ENCODE results near the gene PXDC1. TPM values are rescaled to one million over a fixed set of nuclear protein-coding genes. Genes with fewer than 3 reads are reported as not detected.

Gene PXDC1
- total and polyA plus RNA-seq, 2 donors (not counting 3 experiments of a cell fraction or from before 2014, with no cell fraction given) = 60.9 to 121 TPM

DNA sequence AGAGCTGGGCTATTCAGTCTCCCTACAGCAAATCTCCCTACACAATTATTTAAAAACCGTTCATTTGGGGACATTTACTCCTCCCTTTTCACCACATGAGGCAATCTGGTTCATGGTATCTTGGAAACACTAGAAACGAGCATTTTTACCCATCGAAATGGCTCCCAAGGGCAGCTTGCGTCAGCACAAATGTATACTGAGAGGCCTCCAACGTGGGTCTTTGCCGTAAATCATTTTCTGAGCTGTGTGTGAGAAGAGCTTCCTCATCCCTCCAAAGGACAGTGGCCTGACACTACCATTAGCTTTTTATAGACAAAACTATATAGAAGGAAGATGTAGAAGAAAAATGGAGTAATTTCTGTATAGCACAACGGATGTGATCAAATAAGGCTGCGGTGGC is 30.0 kb upstream of the PXDC1 start:
- H3K27me3 ChIP-seq (ENCODE audit: control insufficient read depth in 2 of 2, insufficient read depth in 2 of 2, low read length in 2 of 2) = no peaks in the 10 kb centered on the region
- H3K36me3 ChIP-seq (ENCODE audit: control insufficient read depth in 2 of 2, extremely low read depth in 1 of 2, insufficient read depth in 2 of 2, low read length in 2 of 2) = no peaks in the 10 kb centered on the region
- no peaks in the 10 kb centered on the region for H3K4me1 ChIP-seq (ENCODE audit: control insufficient read depth, extremely low read depth, insufficient read depth, low read length)
- no peak overlapping the region for H3K9ac ChIP-seq (replicated peaks; ENCODE audit: extremely low read depth, insufficient read depth, low read length)
- no peak for FAIRE-seq
- intact Hi-C loops (cut with micrococcal nuclease) (no loop called here), dilution Hi-C loops (cut with MboI; ENCODE audit: extremely low pct_ligation_motif_present, low sequenced_read_pairs) (no loop called here)
- no peak overlapping the region for H2AFZ ChIP-seq (ENCODE audit: low read depth, low read length)
- no peak overlapping the region for H3K27ac ChIP-seq (ENCODE audit: insufficient read depth, low read depth, low read length)
- CTCF ChIA-PET = interaction anchor here (1.5 kb wide), 1 partner anchor 15 kb away, joined by 3 read pairs; no protein-coding TSS in a partner anchor
- POLR2A ChIA-PET = no interaction called here
- BruUV-seq (replicated peaks) = no TSS peak
- no peaks in the 10 kb centered on the region for H3K79me2 ChIP-seq (ENCODE audit: control insufficient read depth, insufficient read depth, low read length)
- H3K4me3 ChIP-seq (replicated peaks in 1 of 3; ENCODE audit: insufficient read depth in 1 of 3, low read depth in 1 of 3, low read length in 3 of 3) = no peak overlapping the region
- no peaks in the 10 kb centered on the region for H3K9me3 ChIP-seq (replicated peaks; ENCODE audit: control insufficient read depth, insufficient read depth, low read length)
- DNase-seq (ENCODE audit: low read depth, low spot score) = no peak
- H4K20me1 ChIP-seq (replicated peaks; ENCODE audit: control insufficient read depth, extremely low read depth, insufficient read depth, low read length) = no peaks in the 10 kb centered on the region
- TF ChIP-seq, protein P1, sequence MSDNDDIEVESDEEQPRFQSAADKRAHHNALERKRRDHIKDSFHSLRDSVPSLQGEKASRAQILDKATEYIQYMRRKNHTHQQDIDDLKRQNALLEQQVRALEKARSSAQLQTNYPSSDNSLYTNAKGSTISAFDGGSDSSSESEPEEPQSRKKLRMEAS (IDR thresholded peaks at IDR 0.05; ENCODE audit: insufficient read depth, insufficient read length) = no peak
- no peak for TF ChIP-seq POLR2A (IDR thresholded peaks at IDR 0.05; ENCODE audit: low read depth, low read length)
- no peak for TF ChIP-seq FOS (IDR thresholded peaks at IDR 0.05; ENCODE audit: borderline replicate concordance, insufficient read depth, low read length)
- TF ChIP-seq GATA2 (IDR thresholded peaks at IDR 0.05; ENCODE audit: insufficient read depth, insufficient read length, low read depth, low read length) = no peak
- no peak for TF ChIP-seq MYC (IDR thresholded peaks at IDR 0.05; ENCODE audit: low read depth, low read length)
- TF ChIP-seq EZH2 (IDR thresholded peaks at IDR 0.05; ENCODE audit: borderline replicate concordance, low read depth, low read length, severe bottlenecking) = no peak
- no peak for TF ChIP-seq POLR2AphosphoS5 (IDR thresholded peaks at IDR 0.05; ENCODE audit: insufficient read depth, low read depth, low read length)
- no peak for TF ChIP-seq JUN (IDR thresholded peaks at IDR 0.05; ENCODE audit: borderline replicate concordance, insufficient read depth, insufficient read length, low read depth)
- TF ChIP-seq, protein P2, sequence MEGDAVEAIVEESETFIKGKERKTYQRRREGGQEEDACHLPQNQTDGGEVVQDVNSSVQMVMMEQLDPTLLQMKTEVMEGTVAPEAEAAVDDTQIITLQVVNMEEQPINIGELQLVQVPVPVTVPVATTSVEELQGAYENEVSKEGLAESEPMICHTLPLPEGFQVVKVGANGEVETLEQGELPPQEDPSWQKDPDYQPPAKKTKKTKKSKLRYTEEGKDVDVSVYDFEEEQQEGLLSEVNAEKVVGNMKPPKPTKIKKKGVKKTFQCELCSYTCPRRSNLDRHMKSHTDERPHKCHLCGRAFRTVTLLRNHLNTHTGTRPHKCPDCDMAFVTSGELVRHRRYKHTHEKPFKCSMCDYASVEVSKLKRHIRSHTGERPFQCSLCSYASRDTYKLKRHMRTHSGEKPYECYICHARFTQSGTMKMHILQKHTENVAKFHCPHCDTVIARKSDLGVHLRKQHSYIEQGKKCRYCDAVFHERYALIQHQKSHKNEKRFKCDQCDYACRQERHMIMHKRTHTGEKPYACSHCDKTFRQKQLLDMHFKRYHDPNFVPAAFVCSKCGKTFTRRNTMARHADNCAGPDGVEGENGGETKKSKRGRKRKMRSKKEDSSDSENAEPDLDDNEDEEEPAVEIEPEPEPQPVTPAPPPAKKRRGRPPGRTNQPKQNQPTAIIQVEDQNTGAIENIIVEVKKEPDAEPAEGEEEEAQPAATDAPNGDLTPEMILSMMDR (IDR thresholded peaks at IDR 0.05; ENCODE audit: extremely low read depth in 1 of 2, insufficient read depth in 1 of 2, low read depth in 1 of 2, low read length in 2 of 2) = no peak
- H3K4me2 ChIP-seq (ENCODE audit: insufficient read depth, low read length) = no peak overlapping the region
- no peaks in the 10 kb centered on the region for H3K9me1 ChIP-seq (replicated peaks; ENCODE audit: control insufficient read depth, extremely low read depth, insufficient read depth, low read length)

Measured in endothelial cell of umbilical vein (primary cell).